NCI-H146 treated with DMSO at 0.1 percent for 48 hours (cell line): ENCODE results near the gene GUK1.
"Not testable (repeated sequence)": the region's sequence is repeated elsewhere in the genome, so short reads cannot be mapped to it uniquely, and the experiment has no call there.

ENCODE experiments used
- DNase-seq: peaks from one replicate; lab custom pipeline; 2025; ENCODE audit not compliant: unreplicated experiment; lab: John Stamatoyannopoulos, UW

The GUK1 gene

DNA sequence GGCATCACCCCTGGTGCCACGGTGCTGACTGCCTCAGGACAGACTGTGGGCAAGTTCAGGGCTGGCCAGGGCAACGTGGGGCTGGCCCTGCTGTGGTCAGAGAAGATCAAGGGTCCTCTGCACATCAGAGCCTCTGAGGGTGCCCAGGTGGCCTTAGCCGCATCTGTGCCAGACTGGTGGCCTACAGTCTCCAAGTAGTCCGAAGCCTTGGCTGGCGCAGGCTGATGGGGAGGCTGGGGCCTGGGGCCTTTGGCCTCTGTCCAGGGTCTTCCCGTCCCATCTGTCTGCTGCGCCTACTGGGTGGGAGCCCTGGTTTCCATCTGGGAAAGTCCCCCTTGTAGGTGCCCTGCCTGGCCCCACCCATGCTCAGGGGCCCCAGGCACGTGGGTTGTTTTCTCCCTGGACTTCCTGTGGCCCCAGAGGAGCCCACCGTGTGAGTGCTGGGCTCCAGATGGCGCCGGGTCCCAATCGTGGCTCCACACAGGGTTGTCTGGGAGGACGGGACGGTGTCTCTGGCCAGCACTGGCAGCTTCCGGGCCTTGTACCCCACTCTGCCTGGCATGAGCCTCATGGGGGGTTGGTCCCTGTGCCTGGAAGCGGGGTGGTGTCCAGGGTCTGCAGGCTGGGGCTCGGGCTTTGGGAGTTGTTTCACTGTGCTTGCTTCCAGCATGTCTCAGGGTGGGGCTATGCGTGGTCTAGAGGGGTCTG lies 35.4 kb downstream of the GUK1 start:
- DNase-seq, result no peak

DNA sequence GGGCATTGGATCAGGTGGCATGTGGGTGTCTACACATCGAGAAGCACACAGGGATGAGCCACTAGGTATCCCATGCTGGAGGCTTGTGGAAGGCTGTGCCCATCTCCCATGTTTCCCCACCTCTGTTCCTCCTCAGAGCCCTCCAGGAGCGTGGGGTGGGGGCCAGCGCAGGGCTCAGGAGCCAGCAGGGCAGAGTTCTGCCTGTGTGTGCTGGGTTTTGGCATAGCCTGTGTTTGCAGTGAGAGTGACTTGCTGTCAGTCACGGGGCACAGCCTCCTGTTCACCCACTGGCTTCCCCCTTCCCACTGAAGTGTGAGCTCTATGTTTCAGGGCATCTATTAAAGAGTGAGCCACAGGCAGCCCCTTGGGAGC lies 35.9 kb downstream of the GUK1 start:
- no peak for DNase-seq

GRCh38 chr1:228176461-228177182 lies 36.5 kb downstream of the GUK1 start:
- DNase-seq, result no peak

DNA sequence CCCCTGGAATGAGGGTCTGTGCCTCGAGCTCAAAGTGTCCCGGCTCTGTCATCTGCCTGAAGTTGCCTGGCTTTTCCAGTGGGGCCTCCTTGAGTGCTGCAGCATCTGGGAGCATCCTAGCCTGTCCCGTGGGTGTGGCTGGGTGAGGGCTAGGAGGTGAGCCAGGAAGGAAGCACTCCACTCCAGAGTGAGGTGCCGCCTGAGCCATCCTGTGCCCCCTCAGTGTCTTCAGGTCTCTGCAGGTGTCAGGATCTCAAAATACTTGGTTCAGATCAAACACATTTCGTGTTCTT lies 37.0 kb downstream of the GUK1 start:
- DNase-seq, result no peak

- no peak for DNase-seq
Observed at GRCh38 chr1:228177721-228178710, 37.9 kb downstream of the GUK1 start.

GRCh38 chr1:228178737-228179684 lies 38.9 kb downstream of the GUK1 start:
- DNase-seq, result no peak

- DNase-seq, result no peak
Observed at GRCh38 chr1:228180271-228180958, 40.3 kb downstream of the GUK1 start.

- DNase-seq, result no peak
Observed at GRCh38 chr1:228180959-228181644, 41.0 kb downstream of the GUK1 start.

- no peak for DNase-seq
Observed at GRCh38 chr1:228181645-228182034, 41.6 kb downstream of the GUK1 start.

GRCh38 chr1:228182296-228183030 lies 42.4 kb downstream of the GUK1 start:
- no peak for DNase-seq

- DNase-seq, result no peak
Observed at GRCh38 chr1:228184152-228184551, 44.1 kb downstream of the GUK1 start.

GRCh38 chr1:228185641-228185965 lies 45.5 kb downstream of the GUK1 start:
- no peak for DNase-seq

DNA sequence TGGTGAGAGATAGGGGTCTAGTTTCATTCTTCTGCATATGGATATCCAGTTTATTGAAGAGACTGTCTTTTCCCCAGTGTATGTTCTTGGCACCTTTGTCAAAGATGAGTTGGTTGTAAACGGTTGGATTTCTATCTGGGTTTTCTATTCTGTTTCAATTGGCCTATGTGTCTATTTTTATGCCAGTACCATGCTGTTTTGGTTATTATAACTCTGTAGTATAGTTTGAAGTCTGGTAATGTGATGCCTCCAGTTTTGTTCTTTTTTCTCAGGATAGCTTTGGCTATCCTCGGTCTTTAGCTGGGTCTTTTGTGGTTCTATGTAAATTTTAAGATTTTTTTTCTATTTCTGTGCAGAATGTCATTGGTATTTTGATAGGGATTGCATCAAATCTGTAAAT lies 48.2 kb downstream of the GUK1 start:
- not testable (repeated sequence) for DNase-seq

DNA sequence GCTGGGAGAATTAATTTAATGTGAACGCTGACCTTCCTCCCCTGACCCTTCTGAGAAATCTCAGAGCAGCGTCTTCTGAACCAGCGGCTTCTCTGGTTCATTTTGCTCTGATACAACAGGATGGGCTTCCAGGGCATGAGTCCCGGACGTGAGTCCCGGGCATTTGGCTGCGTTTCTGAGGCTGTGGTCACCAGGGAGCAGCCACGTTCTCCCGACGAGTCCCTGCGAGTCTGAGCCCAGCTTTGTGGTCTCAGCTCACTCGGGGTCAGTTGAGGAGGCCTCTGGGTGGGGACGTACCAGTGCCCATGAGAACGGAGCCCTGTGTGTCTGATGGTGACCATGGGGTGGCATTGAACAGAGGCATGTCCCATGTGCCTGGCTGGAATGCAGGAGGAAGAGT lies 50.1 kb downstream of the GUK1 start:
- no peak for DNase-seq

- DNase-seq, result no peak
Observed at GRCh38 chr1:228190778-228191177, 50.7 kb downstream of the GUK1 start.

GRCh38 chr1:228194436-228194835 lies 54.4 kb downstream of the GUK1 start:
- DNase-seq, result no peak

DNA sequence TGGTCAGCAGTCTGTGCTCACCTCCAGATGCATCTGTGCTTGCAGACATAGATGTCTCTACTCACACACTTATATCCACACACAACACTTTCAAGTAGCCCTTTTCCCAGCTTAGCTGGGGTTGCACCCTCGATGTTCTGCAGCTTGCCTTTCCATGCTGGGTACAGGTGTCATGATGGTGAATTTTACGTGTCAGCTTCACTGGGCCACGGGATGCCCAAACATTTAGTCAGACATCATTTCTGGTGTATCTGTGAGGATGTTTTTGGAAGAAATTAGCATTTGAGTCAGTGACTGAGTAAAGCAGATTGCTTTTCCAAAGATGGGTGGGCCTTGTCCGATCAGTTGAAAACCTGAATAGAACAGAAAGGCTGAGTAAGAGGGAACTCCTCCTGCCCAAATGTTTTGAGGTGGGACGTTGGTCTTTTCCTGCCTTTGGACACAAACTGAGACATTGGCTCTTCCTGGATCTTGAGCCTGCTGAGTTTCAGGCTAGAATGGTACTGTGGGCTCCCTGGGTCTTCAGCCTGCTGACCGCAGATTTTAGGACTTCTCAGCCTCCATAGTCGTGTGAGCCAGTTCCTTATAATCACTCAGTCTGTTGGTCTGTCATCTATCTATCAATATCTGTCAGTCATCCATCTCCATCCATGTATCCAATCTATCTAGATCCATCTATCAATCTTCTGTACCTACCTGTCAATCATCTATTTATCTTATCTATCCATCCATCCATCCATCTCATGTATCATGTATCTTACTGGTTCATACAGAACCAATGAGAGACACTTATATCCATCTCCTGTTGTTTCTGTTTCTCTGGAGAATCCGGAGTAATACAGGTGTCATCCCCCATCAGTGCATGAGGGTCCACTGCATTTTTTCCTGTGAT lies 55.1 kb downstream of the GUK1 start:
- no peak for DNase-seq

DNA sequence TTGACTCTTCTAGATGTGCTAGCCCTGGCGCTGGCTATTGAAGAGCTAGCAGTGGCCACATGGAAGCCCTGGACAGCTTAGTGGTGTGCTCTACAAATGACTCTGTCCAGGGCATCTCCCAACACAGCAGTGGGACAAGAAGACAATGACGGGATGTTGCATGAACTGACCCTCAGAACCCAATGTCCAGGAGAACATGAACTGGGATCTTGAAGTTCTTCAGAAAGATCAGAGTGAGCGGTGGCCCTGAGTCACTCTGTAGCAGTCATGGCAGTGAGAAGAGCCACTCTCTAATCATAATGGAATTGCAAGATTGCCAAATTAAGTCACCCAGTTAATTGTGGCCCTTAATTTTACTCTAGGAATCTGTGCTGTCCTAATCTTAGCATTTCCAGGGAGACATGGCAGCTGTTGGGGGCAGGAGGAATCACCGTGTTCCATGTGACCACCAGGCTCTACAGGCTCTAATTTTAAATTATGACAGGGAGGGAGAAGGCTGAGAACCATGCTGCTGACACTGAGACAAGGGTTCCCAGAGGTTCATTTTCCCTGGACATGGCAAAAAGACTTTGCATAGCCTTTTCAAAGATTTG lies 57.6 kb downstream of the GUK1 start:
- DNase-seq, result no peak
